DMS 273 treated with DMSO at 0.1 percent for 48 hours (cell line): Measurements from ENCODE around the gene ZNF768.

Experiments
- DNase-seq: peaks from one replicate; lab custom pipeline; 2025; lab: John Stamatoyannopoulos, UW

ZNF768 gene

GRCh38 chr16:30526137-30526822 is at the start of gene ZNF768:
Gene ZNF768, minus strand, starts transcription at chr16:30526566. Its CDS starts 153 bp downstream, at chr16:30526413.
- DNase-seq: no peak

- no peak for DNase-seq
These were observed 48.3 kb upstream of the ZNF768 start for GRCh38 chr16:30574678-30575077.

GRCh38 chr16:30571445-30572322 is 45.3 kb upstream of the ZNF768 start, which contains the start of gene ZNF688:
Gene ZNF688, minus strand, starts transcription at chr16:30571714. Its CDS starts 85 bp downstream, at chr16:30571629.
- peak; percentile 94 for DNase-seq

- DNase-seq: no peak
These were observed 44.5 kb upstream of the ZNF768 start for GRCh38 chr16:30570636-30571444.

- DNase-seq: no peak
These were observed 43.6 kb upstream of the ZNF768 start for GRCh38 chr16:30569746-30570635.

- no peak for DNase-seq
These were observed 42.9 kb upstream of the ZNF768 start for GRCh38 chr16:30569281-30569680.

GRCh38 chr16:30567991-30568638 is 41.7 kb upstream of the ZNF768 start:
- DNase-seq: no peak

GRCh38 chr16:30567160-30567990 is 41.0 kb upstream of the ZNF768 start:
- no peak for DNase-seq

GRCh38 chr16:30566531-30566930 is 40.2 kb upstream of the ZNF768 start:
- DNase-seq: no peak

- no peak for DNase-seq
These were observed 39.6 kb upstream of the ZNF768 start for GRCh38 chr16:30565984-30566383.

- DNase-seq: no peak
These were observed 39.2 kb upstream of the ZNF768 start for GRCh38 chr16:30565526-30565925.

- no peak for DNase-seq
These were observed 35.7 kb upstream of the ZNF768 start for GRCh38 chr16:30562021-30562420.

GRCh38 chr16:30561089-30561816 is 34.9 kb upstream of the ZNF768 start:
- DNase-seq: no peak

- DNase-seq: no peak
These were observed 33.3 kb upstream of the ZNF768 start for GRCh38 chr16:30559690-30560089.

GRCh38 chr16:30558789-30559377 is 32.5 kb upstream of the ZNF768 start:
- DNase-seq: no peak

GRCh38 chr16:30557957-30558788 is 31.8 kb upstream of the ZNF768 start, which contains the start of gene ZNF764:
Gene ZNF764, minus strand, starts transcription at chr16:30558374. Its CDS starts 192 bp downstream, at chr16:30558182.
- peak; percentile 95 for DNase-seq

- DNase-seq: no peak
These were observed 31.3 kb upstream of the ZNF768 start for GRCh38 chr16:30557707-30557956.

GRCh38 chr16:30556125-30556473 is 29.7 kb upstream of the ZNF768 start:
- no peak for DNase-seq
